GM19193 (cell line): ENCODE data around the gene SIN3A.
A peak's percentile ranks its signal among the peaks of the same experiment; 100 is the strongest.

Source experiments
- POLR2A ChIP-seq: IDR thresholded peaks from 4 replicates; pipeline ENCODE4 v1.6.1; 2011; ENCODE audit not compliant: insufficient read depth, insufficient read length; ENCODE audit errors: extremely low read depth

SIN3A gene

GRCh38 chr15:75352186-75353080, 99.1 kb downstream of the SIN3A start:
- no peak for TF ChIP-seq POLR2A

- no peak for TF ChIP-seq POLR2A
These were observed 100.7 kb downstream of the SIN3A start for GRCh38 chr15:75350601-75351361.

- TF ChIP-seq POLR2A: peak; percentile 30
These were observed 101.5 kb downstream of the SIN3A start for GRCh38 chr15:75349851-75350588.

- TF ChIP-seq POLR2A: no peak
These were observed 102.7 kb downstream of the SIN3A start for GRCh38 chr15:75348562-75349350.

GRCh38 chr15:75348034-75348561, 103.4 kb downstream of the SIN3A start:
- TF ChIP-seq POLR2A: no peak

GRCh38 chr15:75347222-75348033, 104.1 kb downstream of the SIN3A start:
- no peak for TF ChIP-seq POLR2A

GRCh38 chr15:75346796-75347221, 104.7 kb downstream of the SIN3A start, which contains the start of gene NEIL1:
TSS of gene NEIL1 (plus strand) at chr15:75347039. CDS start at chr15:75348906, 1,867 bp downstream.
- no peak for TF ChIP-seq POLR2A

- no peak for TF ChIP-seq POLR2A
These were observed 109.3 kb downstream of the SIN3A start for GRCh38 chr15:75342221-75342620.

GRCh38 chr15:75339531-75340240, 111.8 kb downstream of the SIN3A start:
- no peak for TF ChIP-seq POLR2A

- TF ChIP-seq POLR2A: no peak
These were observed 112.7 kb downstream of the SIN3A start for GRCh38 chr15:75338661-75339240.

- peak; percentile 57 for TF ChIP-seq POLR2A
These were observed 115.7 kb downstream of the SIN3A start, which contains the start of gene COMMD4 for GRCh38 chr15:75335705-75336355. TSS of gene COMMD4 (plus strand) at chr15:75336063. CDS start at chr15:75336090, 27 bp downstream.

GRCh38 chr15:75335313-75335704, 116.2 kb downstream of the SIN3A start:
- no peak for TF ChIP-seq POLR2A
